ENCODE measurements around the gene RPL4. TPM values are rescaled to one million over a fixed set of nuclear protein-coding genes. Genes with fewer than 3 reads are reported as not detected.

RPL4 gene
- total RNA-seq, 1 donor from 2014 or later, result 2,957 TPM

DNA sequence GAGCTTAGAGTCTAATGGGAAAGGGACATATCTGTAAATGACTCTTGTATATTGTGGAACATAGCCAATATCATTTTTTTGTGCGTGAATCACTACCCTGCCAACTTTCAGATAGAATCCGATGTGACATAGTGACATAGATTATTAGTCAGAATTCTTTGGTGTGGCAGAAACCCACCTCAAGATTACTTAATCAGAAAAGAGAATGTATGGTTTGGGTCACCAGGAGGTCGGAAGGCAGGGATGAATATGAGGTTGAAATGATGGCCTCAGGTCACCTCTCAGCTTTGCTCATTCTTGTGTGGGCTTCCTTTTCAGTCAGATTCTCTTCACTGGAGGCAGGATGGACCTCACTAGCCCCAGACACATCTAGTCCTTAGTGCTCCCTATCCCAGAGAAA, 48.4 kb downstream of the RPL4 start:
- DNase-seq (ENCODE audit: low read depth), result no peak
- no peak overlapping the region for H3K4me3 ChIP-seq (ENCODE audit: low read depth, low read length)
- TF ChIP-seq, protein P1, sequence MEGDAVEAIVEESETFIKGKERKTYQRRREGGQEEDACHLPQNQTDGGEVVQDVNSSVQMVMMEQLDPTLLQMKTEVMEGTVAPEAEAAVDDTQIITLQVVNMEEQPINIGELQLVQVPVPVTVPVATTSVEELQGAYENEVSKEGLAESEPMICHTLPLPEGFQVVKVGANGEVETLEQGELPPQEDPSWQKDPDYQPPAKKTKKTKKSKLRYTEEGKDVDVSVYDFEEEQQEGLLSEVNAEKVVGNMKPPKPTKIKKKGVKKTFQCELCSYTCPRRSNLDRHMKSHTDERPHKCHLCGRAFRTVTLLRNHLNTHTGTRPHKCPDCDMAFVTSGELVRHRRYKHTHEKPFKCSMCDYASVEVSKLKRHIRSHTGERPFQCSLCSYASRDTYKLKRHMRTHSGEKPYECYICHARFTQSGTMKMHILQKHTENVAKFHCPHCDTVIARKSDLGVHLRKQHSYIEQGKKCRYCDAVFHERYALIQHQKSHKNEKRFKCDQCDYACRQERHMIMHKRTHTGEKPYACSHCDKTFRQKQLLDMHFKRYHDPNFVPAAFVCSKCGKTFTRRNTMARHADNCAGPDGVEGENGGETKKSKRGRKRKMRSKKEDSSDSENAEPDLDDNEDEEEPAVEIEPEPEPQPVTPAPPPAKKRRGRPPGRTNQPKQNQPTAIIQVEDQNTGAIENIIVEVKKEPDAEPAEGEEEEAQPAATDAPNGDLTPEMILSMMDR (conservative IDR thresholded peaks at IDR 0.05; ENCODE audit: low read depth, low read length), result no peak

DNA sequence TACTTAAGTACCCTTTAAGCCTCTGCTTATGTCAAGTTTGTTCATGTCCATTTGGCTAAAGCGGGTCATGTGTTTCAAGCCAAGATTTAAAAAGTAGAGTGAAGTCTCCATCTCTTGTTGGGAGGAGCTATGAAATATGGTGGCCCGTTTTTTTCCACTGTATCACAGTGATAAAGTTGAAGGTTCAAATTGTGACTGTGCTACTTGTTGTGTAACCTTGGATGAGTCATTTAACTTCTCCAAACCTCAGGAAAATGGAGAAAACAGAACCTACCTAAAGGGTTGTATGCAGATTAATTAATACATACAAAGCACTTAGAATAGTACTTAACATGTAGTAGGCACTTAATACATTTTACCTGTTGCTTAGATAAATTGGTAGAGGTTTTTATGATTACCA, 50.5 kb downstream of the RPL4 start:
- no peak overlapping the region for H3K4me3 ChIP-seq (ENCODE audit: low read depth, low read length)
- no peak for DNase-seq (ENCODE audit: low read depth)
- TF ChIP-seq, protein P1 (conservative IDR thresholded peaks at IDR 0.05; ENCODE audit: low read depth, low read length), result no peak

DNA sequence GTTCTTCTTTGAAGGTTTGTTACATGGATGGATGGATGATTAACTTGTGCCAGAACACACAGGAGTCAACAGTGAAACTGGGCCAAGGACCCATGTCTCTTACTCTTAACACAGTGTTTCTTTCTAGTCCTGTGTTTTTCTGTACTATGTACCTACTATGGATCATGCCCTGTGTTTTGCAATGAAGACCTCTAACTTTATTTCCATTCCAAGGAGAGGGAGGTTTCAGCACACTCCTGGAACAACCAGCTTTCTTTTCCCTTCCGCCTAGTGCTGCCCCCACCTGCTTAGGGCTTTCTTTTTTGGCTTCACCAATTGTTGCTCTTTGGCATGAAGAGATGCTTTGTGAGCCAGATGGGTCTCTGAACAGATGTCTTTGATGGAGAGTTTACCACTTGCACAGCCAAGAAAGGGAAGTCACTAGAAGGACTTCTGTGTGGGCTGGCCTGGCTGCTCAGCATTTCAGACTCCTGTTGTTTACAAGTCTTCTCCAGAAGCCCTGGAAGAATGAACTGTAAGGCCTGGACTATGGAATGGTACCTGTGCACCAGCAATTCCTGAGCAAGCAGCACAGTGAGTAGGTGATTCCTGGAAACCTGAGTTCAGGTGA, 51.6 kb downstream of the RPL4 start:
- DNase-seq (ENCODE audit: low read depth), result no peak
- TF ChIP-seq, protein P1 (conservative IDR thresholded peaks at IDR 0.05; ENCODE audit: low read depth, low read length), result no peak
- H3K4me3 ChIP-seq (ENCODE audit: low read depth, low read length), result no peak overlapping the region

DNA sequence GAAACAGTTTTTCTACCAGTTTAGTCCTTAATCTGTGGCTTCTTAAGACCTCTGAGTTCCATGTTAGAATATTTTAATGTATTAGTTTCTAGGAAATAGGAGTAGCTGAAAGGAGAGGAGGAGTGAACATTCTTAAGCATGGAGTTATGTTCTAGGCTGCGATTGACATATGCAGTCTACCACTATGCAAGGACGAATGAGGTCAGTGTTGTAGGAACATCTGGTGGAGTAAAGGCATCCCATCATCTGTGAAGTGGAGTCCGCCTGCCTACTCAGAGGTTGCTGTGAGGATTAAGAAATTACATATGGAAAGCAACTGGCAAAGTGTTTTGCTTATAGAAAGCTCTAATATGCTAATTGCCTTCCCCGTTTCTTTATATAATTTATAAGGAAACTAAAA, 52.2 kb downstream of the RPL4 start:
- TF ChIP-seq, protein P1 (conservative IDR thresholded peaks at IDR 0.05; ENCODE audit: low read depth, low read length), result no peak
- no peak overlapping the region for H3K4me3 ChIP-seq (ENCODE audit: low read depth, low read length)
- no peak for DNase-seq (ENCODE audit: low read depth)

Other genes starting within 250 kb of the RPL4 start
- gene DIS3L, start 211.3 kb downstream of the RPL4 start, total RNA-seq, result 15.9 and 26.0 TPM in 2 replicates
- gene TIPIN, start 148.2 kb downstream of the RPL4 start, total RNA-seq, result 6.8 and 16.8 TPM in 2 replicates
- gene MAP2K1, start 117.9 kb downstream of the RPL4 start, total RNA-seq, result 66.7 and 84.3 TPM in 2 replicates
- gene SNAPC5, start 7.1 kb downstream of the RPL4 start, total RNA-seq, result 13.2 and 24.5 TPM in 2 replicates
- gene ZWILCH, start 471 bp upstream of the RPL4 start, total RNA-seq, result 30.6 and 40.2 TPM in 2 replicates
- 0.23 and 0.80 TPM in 2 replicates for gene LCTL, start 61.1 kb upstream of the RPL4 start, total RNA-seq
- gene SMAD6, start 197.4 kb upstream of the RPL4 start, total RNA-seq, result 10.8 and 22.1 TPM in 2 replicates

Measured in epithelial cell of proximal tubule (primary cell).